Measurements from ENCODE around the gene NHSL1. TPM values are rescaled to one million over a fixed set of nuclear protein-coding genes. Genes with fewer than 3 reads are reported as not detected.
A peak's percentile ranks its signal among the peaks of the same experiment; 100 is the strongest.

Gene NHSL1
- total RNA-seq, 2 experiments from 2014 or later = 0.68 to 0.76 TPM

- H3K4me1 Mint-ChIP-seq = peaks cover 17% of the 10 kb centered on the region
- no peak overlapping the region for H3K27ac Mint-ChIP-seq
- peaks cover 13% of the 10 kb centered on the region for H3K36me3 Mint-ChIP-seq
- no peaks in the 10 kb centered on the region for H3K27me3 Mint-ChIP-seq
- DNase-seq = no peak
- H3K4me3 Mint-ChIP-seq = peak overlapping the region; percentile 81
- no peaks in the 10 kb centered on the region for H3K9me3 Mint-ChIP-seq
Measured at GRCh38 chr6:138402838-138403187, 96.5 kb downstream of the NHSL1 start.

GRCh38 chr6:138401960-138402837 is 97.1 kb downstream of the NHSL1 start:
- Mint-ChIP-seq H3K36me3 (peaks cover 13% of the 10 kb centered on the region), H3K27me3 (no peaks in the 10 kb centered on the region), H3K4me1 (peaks cover 17% of the 10 kb centered on the region), H3K9me3 (no peaks in the 10 kb centered on the region), H3K4me3 (peak overlapping the region; percentile 29), H3K27ac (no peak overlapping the region)
- no peak for DNase-seq

DNA sequence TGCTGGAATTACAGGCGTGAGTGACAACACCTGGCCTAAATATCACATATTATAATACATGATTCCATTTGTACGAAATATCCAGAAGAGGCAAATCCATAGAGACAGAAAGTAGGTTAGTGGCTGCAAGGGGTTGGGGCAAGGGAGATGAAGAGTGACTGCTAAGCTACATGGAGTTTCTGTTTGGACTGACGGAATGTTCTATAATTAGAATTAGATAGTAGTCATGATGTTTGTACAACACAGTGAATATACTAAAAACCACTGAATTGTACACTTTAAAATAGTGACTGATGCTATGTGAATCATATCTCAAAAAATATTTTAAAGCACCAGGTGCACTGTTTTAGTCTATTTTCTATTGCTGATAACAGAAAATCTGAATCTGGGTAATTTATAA is 99.0 kb downstream of the NHSL1 start:
- no peaks in the 10 kb centered on the region for H3K27me3 Mint-ChIP-seq
- DNase-seq = no peak
- H3K4me3 Mint-ChIP-seq = no peak overlapping the region
- no peak overlapping the region for H3K27ac Mint-ChIP-seq
- peaks cover 4% of the 10 kb centered on the region for H3K36me3 Mint-ChIP-seq
- no peaks in the 10 kb centered on the region for H3K9me3 Mint-ChIP-seq
- peaks cover 10% of the 10 kb centered on the region for H3K4me1 Mint-ChIP-seq

DNA sequence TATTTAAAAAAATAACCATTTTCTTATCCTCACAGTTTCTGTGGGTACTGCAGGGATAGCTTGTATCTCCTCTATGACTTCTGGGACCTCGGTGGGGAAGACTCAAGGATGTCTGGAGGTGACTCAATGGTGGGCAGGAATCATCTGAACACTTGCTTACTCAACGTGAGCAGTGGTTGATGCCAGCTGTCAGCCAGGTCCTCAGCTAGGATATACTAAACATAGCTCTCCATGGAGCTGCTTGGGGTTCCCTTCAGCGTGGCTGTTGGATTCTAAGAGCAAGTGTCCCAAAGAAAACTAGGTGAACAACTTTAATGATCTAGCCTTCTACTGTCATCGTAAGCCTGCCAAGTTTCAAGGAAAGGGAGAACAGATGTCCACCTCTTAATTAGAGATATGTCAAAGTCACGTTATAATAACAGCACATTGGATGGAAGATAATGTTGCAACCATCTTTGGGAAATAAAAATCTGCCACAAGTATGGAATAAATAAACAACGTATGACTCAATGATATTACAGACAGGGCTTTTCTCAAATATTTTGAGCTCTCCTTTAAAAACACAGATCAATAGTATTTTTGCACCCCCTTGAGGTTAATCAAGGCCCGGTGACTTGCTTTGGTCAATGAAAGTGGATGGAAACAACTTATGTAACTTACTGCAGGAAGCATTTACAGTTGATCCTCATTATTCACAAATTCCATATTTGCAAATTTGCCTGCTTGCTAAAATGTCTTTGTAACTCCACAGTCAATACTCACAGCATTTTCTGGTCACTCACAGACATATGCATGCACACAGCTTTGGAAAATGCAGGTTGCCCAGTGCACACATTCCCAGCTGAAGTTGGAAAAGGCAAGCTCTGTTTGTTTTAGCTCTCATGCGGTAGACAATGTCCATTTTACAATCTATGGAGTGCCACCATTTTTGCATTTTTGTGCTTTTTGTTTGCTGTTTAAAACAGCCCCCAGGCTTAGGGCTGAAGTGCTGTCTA is 101.9 kb downstream of the NHSL1 start:
- H3K27me3 Mint-ChIP-seq = no peaks in the 10 kb centered on the region
- H3K4me3 Mint-ChIP-seq = no peak overlapping the region
- no peaks in the 10 kb centered on the region for H3K9me3 Mint-ChIP-seq
- no peak overlapping the region for H3K27ac Mint-ChIP-seq
- H3K36me3 Mint-ChIP-seq = no peaks in the 10 kb centered on the region
- DNase-seq = no peak
- no peaks in the 10 kb centered on the region for H3K4me1 Mint-ChIP-seq

DNA sequence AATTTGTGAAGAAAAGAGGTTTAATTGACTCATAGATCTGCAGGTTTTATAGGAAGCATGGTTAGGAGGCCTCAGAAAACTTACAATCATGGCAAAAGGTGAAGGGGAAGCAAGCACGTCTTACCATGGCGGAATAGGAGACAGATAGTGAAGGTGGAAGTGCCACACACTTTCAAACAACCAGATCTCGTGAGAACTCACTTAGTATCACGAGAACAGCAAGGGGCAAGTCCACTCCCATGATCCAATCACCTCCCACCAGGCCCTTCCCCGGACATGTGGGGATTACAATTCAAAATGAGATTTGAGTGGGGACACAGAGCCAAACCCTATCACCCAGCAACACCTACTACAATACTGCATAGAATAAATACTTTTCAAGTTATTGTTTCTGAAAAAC is 102.6 kb downstream of the NHSL1 start:
- H3K36me3 Mint-ChIP-seq = no peaks in the 10 kb centered on the region
- DNase-seq = no peak
- H3K27me3 Mint-ChIP-seq = no peaks in the 10 kb centered on the region
- no peaks in the 10 kb centered on the region for H3K4me1 Mint-ChIP-seq
- no peak overlapping the region for H3K27ac Mint-ChIP-seq
- no peaks in the 10 kb centered on the region for H3K9me3 Mint-ChIP-seq
- no peak overlapping the region for H3K4me3 Mint-ChIP-seq

GRCh38 chr6:138393871-138394783 is 105.2 kb downstream of the NHSL1 start:
- Mint-ChIP-seq H3K9me3 (no peaks in the 10 kb centered on the region), H3K36me3 (no peaks in the 10 kb centered on the region), H3K27me3 (no peaks in the 10 kb centered on the region), H3K4me3 (no peak overlapping the region), H3K4me1 (no peaks in the 10 kb centered on the region), H3K27ac (no peak overlapping the region)
- DNase-seq = no peak

DNA sequence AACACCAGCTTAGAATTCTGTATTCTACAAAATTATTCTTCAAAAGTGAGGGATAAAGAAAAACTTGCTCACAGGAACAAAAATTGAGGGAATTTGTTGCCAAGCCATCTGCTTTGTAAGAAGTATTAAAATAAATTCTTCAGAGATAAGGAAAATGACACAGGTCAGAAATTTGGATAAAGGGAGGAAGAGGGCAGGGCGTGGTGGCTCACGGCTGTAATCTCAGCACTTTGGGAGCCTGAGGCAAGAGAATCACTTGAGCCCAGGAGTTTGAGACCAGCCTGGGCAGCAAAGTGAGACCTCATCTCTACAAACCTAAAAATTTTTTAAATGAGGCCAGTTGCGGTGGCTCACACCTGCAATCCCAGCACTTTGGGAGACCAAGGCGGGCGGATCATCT is 109.7 kb downstream of the NHSL1 start:
- Mint-ChIP-seq H3K4me3 (no peak overlapping the region), H3K36me3 (no peaks in the 10 kb centered on the region), H3K9me3 (no peaks in the 10 kb centered on the region), H3K27ac (no peak overlapping the region), H3K4me1 (no peaks in the 10 kb centered on the region), H3K27me3 (peaks cover 5% of the 10 kb centered on the region)
- DNase-seq = no peak

DNA sequence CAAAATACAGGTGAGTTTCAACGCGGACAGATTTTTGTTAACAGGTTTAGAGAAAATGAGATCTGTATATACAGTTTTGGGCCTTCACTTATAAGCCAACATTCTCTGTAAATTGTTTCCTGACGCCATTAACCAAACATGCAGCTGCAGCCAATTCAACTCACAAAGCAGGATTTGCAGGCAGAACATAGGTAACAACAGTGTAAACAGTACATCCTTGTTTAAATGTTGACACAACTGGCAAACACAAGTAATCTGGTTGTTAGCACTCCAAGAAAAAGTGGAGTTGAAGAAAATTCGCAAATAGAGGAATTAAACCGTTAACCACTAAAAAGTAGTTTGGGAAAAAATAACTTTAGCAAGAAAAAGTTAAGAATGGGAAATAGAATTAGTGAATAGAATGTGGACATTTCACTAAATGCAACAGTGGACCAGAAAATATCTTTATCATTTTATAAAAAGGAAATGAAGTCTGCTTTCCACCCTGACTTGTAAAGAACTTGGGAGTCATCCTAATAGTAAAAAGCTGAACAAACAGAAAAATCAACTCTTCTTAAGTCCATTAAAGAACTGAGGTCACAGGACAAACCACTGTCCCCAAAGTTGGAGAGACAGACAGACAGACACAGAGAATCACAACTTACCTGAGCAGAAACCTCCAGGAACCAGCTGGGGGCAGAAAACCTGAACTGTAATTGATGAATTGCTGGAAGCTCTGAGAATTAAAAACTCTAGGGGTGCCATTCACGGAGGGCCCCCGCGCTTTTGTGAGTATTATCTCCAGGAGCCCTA is 111.5 kb downstream of the NHSL1 start:
- no peaks in the 10 kb centered on the region for H3K9me3 Mint-ChIP-seq
- no peak for DNase-seq
- no peak overlapping the region for H3K27ac Mint-ChIP-seq
- H3K36me3 Mint-ChIP-seq = no peaks in the 10 kb centered on the region
- no peak overlapping the region for H3K4me3 Mint-ChIP-seq
- H3K27me3 Mint-ChIP-seq = peaks cover 5% of the 10 kb centered on the region
- H3K4me1 Mint-ChIP-seq = no peaks in the 10 kb centered on the region

DNA sequence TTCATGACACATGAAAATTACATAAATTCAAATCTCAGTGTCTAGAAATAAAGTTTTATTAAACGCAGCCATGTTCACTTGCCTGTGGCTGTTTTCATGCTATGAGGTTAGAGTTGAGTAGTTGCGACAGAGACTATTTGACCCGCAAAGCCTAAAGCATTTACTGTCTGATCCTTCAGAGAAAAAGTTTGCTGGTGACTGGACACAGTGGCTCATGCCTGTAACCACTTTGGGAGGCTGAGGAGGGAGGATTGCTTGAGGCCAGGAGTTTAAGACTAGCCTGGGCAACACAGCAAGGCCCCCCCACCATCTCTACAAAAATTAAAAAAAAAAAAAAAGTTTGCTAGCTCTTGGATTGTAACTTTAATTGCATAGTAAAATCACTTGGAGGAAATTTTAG is 112.4 kb downstream of the NHSL1 start:
- Mint-ChIP-seq H3K4me3 (no peak overlapping the region), H3K9me3 (no peaks in the 10 kb centered on the region), H3K27ac (no peak overlapping the region), H3K36me3 (no peaks in the 10 kb centered on the region), H3K4me1 (no peaks in the 10 kb centered on the region), H3K27me3 (peaks cover 5% of the 10 kb centered on the region)
- no peak for DNase-seq

DNA sequence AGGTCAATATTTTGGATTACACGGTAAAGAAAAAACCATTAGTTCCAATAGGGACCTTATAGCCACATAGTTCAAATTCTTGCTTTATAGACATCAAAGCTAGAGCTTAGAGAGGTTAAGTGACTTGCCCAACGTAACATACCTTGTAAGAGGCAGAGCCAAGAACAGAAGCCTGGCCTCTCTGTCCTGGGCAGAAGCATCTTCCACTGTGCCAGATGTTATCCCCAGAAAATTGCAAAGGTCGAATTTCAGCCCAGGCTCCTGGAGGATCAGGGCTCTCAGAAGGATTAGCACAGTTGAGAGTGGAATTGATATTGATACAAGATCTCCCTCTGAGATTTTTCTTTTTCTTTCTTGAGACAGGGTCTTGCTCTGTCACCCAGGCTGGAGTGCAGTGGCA is 115.5 kb downstream of the NHSL1 start:
- Mint-ChIP-seq H3K9me3 (no peaks in the 10 kb centered on the region), H3K4me1 (no peaks in the 10 kb centered on the region), H3K4me3 (no peak overlapping the region), H3K27me3 (peaks cover 2% of the 10 kb centered on the region), H3K36me3 (no peaks in the 10 kb centered on the region), H3K27ac (no peak overlapping the region)
- DNase-seq = no peak

DNA sequence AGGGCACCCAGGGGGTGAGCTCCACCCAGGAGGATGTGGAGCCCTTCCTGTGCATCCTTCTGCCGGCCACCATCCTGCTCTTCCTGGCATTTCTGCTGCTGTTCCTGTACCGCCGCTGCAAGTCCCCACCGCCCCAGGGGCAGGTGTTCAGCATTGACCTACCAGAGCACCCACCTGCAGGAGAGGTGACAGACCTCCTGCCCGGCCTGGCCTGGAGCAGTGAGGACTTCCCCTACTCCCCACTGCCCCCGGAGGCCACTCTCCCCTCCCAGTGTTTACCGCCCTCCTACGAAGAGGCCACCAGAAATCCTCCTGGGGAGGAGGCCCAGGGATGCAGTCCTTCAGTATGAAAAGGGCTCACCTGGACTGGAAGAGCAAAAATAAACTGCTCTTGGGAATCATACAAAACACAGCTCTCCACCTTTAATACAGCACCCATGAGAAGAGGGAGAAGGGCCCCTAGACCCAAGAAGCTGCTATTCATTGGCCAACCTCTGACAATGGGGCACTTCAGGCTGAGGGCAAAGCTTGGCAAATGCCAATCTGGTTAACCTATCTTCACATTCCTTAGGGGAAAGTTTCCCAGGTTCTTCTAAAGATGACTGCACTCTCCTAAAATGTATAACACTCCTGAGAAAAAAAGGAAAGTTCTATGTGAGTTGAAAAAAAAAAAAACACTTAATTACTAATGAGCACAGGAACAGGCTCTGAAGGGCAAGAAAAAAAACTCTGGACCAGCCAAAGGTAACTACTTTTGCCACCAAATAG is 116.6 kb downstream of the NHSL1 start:
- Mint-ChIP-seq H3K36me3 (no peaks in the 10 kb centered on the region), H3K4me1 (no peaks in the 10 kb centered on the region), H3K4me3 (no peak overlapping the region), H3K27ac (no peak overlapping the region), H3K9me3 (no peaks in the 10 kb centered on the region), H3K27me3 (no peaks in the 10 kb centered on the region)
- DNase-seq = no peak

DNA sequence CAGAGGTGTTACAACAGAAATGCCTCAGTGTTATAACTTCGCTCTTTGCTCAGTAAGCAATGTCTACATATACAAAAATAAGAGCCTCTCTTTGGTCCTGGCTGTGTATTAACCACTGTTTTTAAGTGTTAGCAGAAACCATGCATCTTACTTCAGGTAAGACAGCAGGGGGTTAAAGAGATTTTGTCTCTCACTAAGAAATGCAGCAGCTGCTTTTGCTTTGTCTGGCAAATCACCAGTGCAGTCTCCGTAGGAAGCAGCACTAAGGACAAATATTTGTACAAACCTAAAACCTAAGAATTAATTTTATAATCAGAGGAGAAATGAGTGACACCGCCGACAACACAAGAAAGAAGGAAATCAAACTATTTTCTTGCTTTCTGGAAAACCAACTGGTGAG is 120.8 kb downstream of the NHSL1 start:
- no peaks in the 10 kb centered on the region for H3K27me3 Mint-ChIP-seq
- DNase-seq = no peak
- H3K4me3 Mint-ChIP-seq = no peak overlapping the region
- H3K9me3 Mint-ChIP-seq = no peaks in the 10 kb centered on the region
- no peak overlapping the region for H3K27ac Mint-ChIP-seq
- no peaks in the 10 kb centered on the region for H3K36me3 Mint-ChIP-seq
- H3K4me1 Mint-ChIP-seq = no peaks in the 10 kb centered on the region

DNA sequence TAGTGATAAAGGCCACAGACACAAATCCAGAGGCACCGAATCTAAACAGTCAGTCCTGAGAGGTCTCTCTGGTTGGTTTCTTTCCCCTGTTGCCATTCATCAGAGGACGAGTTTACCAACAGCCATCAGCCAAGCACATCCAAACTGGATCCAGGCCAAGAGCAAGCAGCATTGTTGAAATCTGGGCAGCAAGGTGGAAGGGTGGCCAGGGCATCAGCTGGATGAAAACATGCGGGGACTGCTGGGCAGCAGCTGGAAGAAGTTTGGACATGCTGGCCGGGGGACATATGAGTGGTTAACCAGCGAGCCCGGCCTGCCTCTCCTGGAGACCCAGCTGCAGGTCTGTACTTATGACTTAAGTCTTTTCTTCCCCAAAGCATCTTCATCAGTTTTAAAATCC is 121.5 kb downstream of the NHSL1 start, which contains the start of gene SMIM28:
Gene SMIM28, plus strand, starts transcription at position 62 of the 400 bp plus-strand sequence. Its CDS starts 168 bp downstream, at position 230.
- Mint-ChIP-seq H3K27ac (no peak within 1 kb of the TSS), H3K36me3 (no peaks in the 10 kb centered on the region), H3K4me3 (no peak within 1 kb of the TSS), H3K9me3 (no peaks in the 10 kb centered on the region), H3K27me3 (no peaks in the 10 kb centered on the region), H3K4me1 (no peaks in the 10 kb centered on the region)
- DNase-seq = no peak

Measured in activated naive CD8-positive, alpha-beta T cell treated with anti-CD3 and anti-CD28 coated beads for 36 hours (primary cell).